Measurements from ENCODE around the gene RHOA. TPM values are rescaled to one million over a fixed set of nuclear protein-coding genes. Genes with fewer than 3 reads are reported as not detected.

RHOA gene
- total RNA-seq, 2 donors from 2014 or later = 296 to 343 TPM

DNA sequence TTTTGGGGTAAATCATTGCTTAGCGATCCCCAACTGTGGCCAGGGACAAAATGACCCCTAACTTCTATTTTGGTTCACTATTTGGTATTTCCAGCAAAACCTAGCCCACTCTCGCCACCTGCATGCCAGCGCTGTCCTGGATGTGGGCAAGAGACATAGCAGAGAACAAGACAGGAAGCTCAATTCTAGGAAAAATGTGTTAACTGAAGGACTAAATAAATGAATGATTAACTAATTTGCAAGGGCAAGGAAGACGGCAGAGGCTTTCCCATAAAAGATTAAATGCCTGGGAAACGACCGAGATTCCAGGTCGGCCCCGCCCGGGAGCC lies 16.9 kb upstream of the RHOA start:
- intact Hi-C loops (cut with DNase I) = no loop called here
- no peaks in the 10 kb centered on the region for H3K9me3 ChIP-seq
- H3K27ac ChIP-seq = peak overlapping the region; percentile 88 to 92
- no peaks in the 10 kb centered on the region for H3K27me3 ChIP-seq (replicated peaks; ENCODE audit: insufficient read depth)
- no peak for TF ChIP-seq POLR2AphosphoS5 (IDR thresholded peaks at IDR 0.05)
- TF ChIP-seq, protein P1, sequence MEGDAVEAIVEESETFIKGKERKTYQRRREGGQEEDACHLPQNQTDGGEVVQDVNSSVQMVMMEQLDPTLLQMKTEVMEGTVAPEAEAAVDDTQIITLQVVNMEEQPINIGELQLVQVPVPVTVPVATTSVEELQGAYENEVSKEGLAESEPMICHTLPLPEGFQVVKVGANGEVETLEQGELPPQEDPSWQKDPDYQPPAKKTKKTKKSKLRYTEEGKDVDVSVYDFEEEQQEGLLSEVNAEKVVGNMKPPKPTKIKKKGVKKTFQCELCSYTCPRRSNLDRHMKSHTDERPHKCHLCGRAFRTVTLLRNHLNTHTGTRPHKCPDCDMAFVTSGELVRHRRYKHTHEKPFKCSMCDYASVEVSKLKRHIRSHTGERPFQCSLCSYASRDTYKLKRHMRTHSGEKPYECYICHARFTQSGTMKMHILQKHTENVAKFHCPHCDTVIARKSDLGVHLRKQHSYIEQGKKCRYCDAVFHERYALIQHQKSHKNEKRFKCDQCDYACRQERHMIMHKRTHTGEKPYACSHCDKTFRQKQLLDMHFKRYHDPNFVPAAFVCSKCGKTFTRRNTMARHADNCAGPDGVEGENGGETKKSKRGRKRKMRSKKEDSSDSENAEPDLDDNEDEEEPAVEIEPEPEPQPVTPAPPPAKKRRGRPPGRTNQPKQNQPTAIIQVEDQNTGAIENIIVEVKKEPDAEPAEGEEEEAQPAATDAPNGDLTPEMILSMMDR (IDR thresholded peaks at IDR 0.05) = no peak
- TF ChIP-seq POLR2A (IDR thresholded peaks at IDR 0.05) = no peak
- H3K36me3 ChIP-seq = peaks cover 0 to 4% of the 10 kb centered on the region in 2 donors
- 6% methylated on average over 9 of the region's 9 CpGs for WGBS
- no peak for DNase-seq (ENCODE audit: low spot score)
- peak overlapping the region; percentile 55 to 62 for H3K4me3 ChIP-seq
- no peaks in the 10 kb centered on the region for H3K4me1 ChIP-seq (replicated peaks)

GRCh38 chr3:49427586-49427985 lies 15.8 kb upstream of the RHOA start:
- intact Hi-C loops (cut with DNase I) = no loop called here
- 86% methylated on average over 2 of the region's 2 CpGs for WGBS

DNA sequence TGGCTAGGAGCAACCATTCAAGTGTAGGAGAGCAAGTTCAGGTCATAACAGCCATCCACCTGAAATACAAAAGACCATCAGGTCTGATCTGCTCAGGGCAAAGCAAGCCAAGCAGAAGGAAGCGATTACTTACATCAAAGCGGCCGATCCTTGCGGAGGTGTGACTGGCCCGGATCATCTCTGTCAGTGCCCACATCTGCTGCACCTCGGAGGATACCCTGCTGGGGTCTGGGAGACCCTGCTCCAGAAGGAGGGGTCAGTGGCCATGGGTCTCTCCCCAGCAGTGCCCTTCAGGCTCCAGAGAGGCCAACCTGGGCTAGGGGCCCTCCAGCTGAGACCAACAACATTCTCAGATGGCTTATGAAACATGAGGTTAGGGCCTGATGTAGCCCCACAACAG lies 13.0 kb upstream of the RHOA start:
- Histone ChIP-seq H3K36me3 (peaks cover 0 to 4% of the 10 kb centered on the region in 2 donors), H3K4me1 (replicated peaks) (no peaks in the 10 kb centered on the region), H3K9me3 (no peaks in the 10 kb centered on the region), H3K4me3 (no peak overlapping the region), H3K27me3 (replicated peaks; ENCODE audit: insufficient read depth) (no peaks in the 10 kb centered on the region), H3K27ac (no peak overlapping the region)
- 91% methylated on average over 6 of the region's 6 CpGs for WGBS
- no peak for DNase-seq (ENCODE audit: low spot score)
- TF ChIP-seq, protein P1 (IDR thresholded peaks at IDR 0.05) = no peak
- TF ChIP-seq POLR2AphosphoS5 (IDR thresholded peaks at IDR 0.05) (no peak), POLR2A (IDR thresholded peaks at IDR 0.05) (no peak)
- intact Hi-C loops (cut with DNase I) = no loop called here

More at GRCh38 chr3:49427586-49427985, 15.8 kb upstream of the RHOA start:
- Histone ChIP-seq H3K27me3 (replicated peaks; ENCODE audit: insufficient read depth) (no peaks in the 10 kb centered on the region), H3K36me3 (peaks cover 0 to 4% of the 10 kb centered on the region in 2 donors), H3K9me3 (no peaks in the 10 kb centered on the region), H3K27ac (no peak overlapping the region), H3K4me3 (no peak overlapping the region), H3K4me1 (replicated peaks) (no peaks in the 10 kb centered on the region)
- no peak for TF ChIP-seq POLR2A (IDR thresholded peaks at IDR 0.05)
- TF ChIP-seq, protein P1 (IDR thresholded peaks at IDR 0.05) = no peak
- TF ChIP-seq POLR2AphosphoS5 (IDR thresholded peaks at IDR 0.05) = no peak
- DNase-seq (ENCODE audit: low spot score) = no peak

DNA sequence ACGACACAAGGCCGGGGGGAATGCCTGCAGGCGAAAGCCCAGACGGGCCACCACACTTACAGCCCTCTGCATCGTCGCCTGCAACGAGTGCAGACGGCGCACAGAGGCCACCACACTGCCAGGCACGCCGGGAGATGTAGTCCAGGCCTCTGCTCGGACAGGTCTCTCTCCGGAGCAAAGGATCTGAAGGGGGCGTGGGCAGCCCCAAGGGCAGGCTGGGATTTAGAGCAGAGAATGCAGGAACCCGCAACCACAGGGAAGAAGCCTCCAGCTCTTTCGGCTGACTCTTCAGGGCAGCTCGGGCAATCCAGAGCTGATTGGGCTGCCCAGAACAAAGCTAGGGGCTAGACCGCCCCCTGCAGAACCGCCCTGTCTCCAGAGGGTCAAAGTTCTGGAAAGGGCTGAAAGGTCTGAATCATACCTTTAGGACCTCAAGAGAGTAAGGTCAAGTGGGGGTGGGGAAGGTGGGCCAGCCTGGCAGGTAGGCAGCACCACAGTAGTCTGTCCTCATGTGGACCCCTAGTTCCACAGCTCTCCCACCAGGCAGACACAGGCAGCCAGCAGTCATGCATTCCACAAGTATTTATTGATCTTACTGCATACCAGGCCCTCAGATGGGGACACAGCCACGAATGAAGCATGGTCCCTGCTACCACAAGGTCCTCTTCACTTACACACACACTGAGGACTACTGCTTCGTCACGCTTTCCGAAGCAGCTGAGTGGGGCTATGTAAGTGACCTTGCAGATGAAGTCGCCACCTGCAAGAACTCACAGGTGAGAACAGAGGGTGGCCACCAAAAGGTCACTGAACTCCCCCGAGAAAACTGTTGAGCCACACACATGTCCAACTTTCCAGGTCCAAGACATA lies 10.8 kb upstream of the RHOA start, which contains the start of gene AMT:
AMT (minus strand) TSS at position 95 of the 870 bp plus-strand sequence; CDS start at position 72, 23 bp downstream.
- Histone ChIP-seq H3K27me3 (replicated peaks; ENCODE audit: insufficient read depth) (no peaks in the 10 kb centered on the region), H3K36me3 (peaks cover 0 to 4% of the 10 kb centered on the region in 2 donors), H3K4me1 (replicated peaks) (no peaks in the 10 kb centered on the region), H3K9me3 (no peaks in the 10 kb centered on the region), H3K27ac (peak within 1 kb of the TSS in 1 of 2 donors; percentile 32), H3K4me3 (peak within 1 kb of the TSS; percentile 25 to 31)
- intact Hi-C loops (cut with DNase I) = no loop called here
- TF ChIP-seq POLR2AphosphoS5 (IDR thresholded peaks at IDR 0.05) (peak; percentile 8), POLR2A (IDR thresholded peaks at IDR 0.05) (no peak)
- WGBS = 28% methylated on average over 20 of the region's 25 CpGs
- no peak for DNase-seq (ENCODE audit: low spot score)

DNA sequence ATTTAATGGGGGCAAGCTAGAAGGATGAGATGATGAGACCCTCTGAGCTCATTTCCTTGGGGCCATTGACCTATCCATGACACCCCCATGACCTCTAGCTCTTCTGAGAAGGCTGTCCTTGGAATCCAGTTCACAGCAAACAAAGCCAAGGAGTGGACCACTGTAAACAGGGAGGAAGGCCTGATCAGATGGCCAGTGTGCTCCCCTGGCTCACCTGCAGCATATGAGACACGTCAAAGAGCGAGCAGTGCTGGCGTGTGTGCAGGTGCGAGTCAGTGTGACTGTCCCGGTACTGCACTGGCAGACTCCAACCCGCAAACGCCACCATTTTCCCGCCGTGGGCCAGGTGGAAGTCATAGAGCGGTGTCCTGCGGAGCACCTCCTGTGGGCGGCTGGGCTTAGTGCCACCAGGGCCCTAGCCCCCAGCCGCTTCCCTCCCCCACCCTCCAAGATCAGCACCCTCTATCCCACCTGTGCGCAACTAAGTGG lies 10.2 kb upstream of the RHOA start:
- no peak overlapping the region for H3K27ac ChIP-seq
- peak overlapping the region; percentile 25 to 31 for H3K4me3 ChIP-seq
- intact Hi-C loops (cut with DNase I) = no loop called here
- no peak for TF ChIP-seq POLR2A (IDR thresholded peaks at IDR 0.05)
- TF ChIP-seq, protein P1 (IDR thresholded peaks at IDR 0.05) = no peak
- TF ChIP-seq POLR2AphosphoS5 (IDR thresholded peaks at IDR 0.05) = no peak
- no peaks in the 10 kb centered on the region for H3K4me1 ChIP-seq (replicated peaks)
- H3K27me3 ChIP-seq (replicated peaks; ENCODE audit: insufficient read depth) = no peaks in the 10 kb centered on the region
- 23% methylated on average over 13 of the region's 14 CpGs for WGBS
- DNase-seq (ENCODE audit: low spot score) = no peak
- H3K9me3 ChIP-seq = no peaks in the 10 kb centered on the region
- peaks cover 0 to 4% of the 10 kb centered on the region in 2 donors for H3K36me3 ChIP-seq
